GM15510 (cell line): Measurements from ENCODE around the gene TMEM30B.

ENCODE experiments used
- POLR2A ChIP-seq: IDR thresholded peaks from 3 replicates; pipeline ENCODE4 v1.6.1; 2011; ENCODE audit warnings: borderline replicate concordance; ENCODE audit not compliant: insufficient read length; ENCODE audit errors: extremely low read depth

The TMEM30B gene

GRCh38 chr14:61319086-61319485, 37.9 kb upstream of the TMEM30B start:
- no peak for TF ChIP-seq POLR2A

- TF ChIP-seq POLR2A: no peak
Measured at GRCh38 chr14:61315313-61315712, 34.2 kb upstream of the TMEM30B start.

- no peak for TF ChIP-seq POLR2A
Measured at GRCh38 chr14:61308198-61308597, 27.1 kb upstream of the TMEM30B start.

GRCh38 chr14:61304688-61305087, 23.6 kb upstream of the TMEM30B start:
- no peak for TF ChIP-seq POLR2A

GRCh38 chr14:61300754-61301153, 19.6 kb upstream of the TMEM30B start:
- TF ChIP-seq POLR2A: no peak

GRCh38 chr14:61300209-61300608, 19.1 kb upstream of the TMEM30B start:
- no peak for TF ChIP-seq POLR2A

- no peak for TF ChIP-seq POLR2A
Measured at GRCh38 chr14:61298824-61299223, 17.7 kb upstream of the TMEM30B start.

GRCh38 chr14:61297581-61297980, 16.4 kb upstream of the TMEM30B start:
- TF ChIP-seq POLR2A: no peak

- TF ChIP-seq POLR2A: no peak
Measured at GRCh38 chr14:61296719-61297502, 15.8 kb upstream of the TMEM30B start.

GRCh38 chr14:61296151-61296550, 15.0 kb upstream of the TMEM30B start:
- TF ChIP-seq POLR2A: no peak

- no peak for TF ChIP-seq POLR2A
Measured at GRCh38 chr14:61290701-61291100, 9.6 kb upstream of the TMEM30B start.

- TF ChIP-seq POLR2A: no peak
Measured at GRCh38 chr14:61288720-61289119, 7.6 kb upstream of the TMEM30B start.

- TF ChIP-seq POLR2A: no peak
Measured at GRCh38 chr14:61288228-61288627, 7.1 kb upstream of the TMEM30B start.

- TF ChIP-seq POLR2A: no peak
Measured at GRCh38 chr14:61287196-61287595, 6.1 kb upstream of the TMEM30B start.

- no peak for TF ChIP-seq POLR2A
Measured at GRCh38 chr14:61285364-61285763, 4.2 kb upstream of the TMEM30B start.

GRCh38 chr14:61284001-61284400, 2.9 kb upstream of the TMEM30B start:
- no peak for TF ChIP-seq POLR2A
